DOHH2 (cell line): ENCODE results near the gene ATP6V0A1.

Source experiments
- H3F3A ChIP-seq: fragments of 200-600 bp; sonication (generic), shearing (Covaris generic); 2 replicates; pipeline ENCODE4 v1.6.0; 2016; ENCODE audit warnings: antibody characterized with exemption, mild to moderate bottlenecking; ENCODE audit not compliant: control insufficient read depth, insufficient read depth
- H3K27ac ChIP-seq: fragments of 200-600 bp; sonication (generic); 2 replicates; pipeline ENCODE4 v1.5.1; 2014; ENCODE audit warnings: low read depth, mild to moderate bottlenecking, low read length, moderate library complexity
- H3K27me3 ChIP-seq: fragments of 200-600 bp; sonication (generic); 2 replicates; pipeline ENCODE4 v1.6.1; 2014; ENCODE audit warnings: mild to moderate bottlenecking, low read length, mixed read lengths; ENCODE audit not compliant: control insufficient read depth
- H3K36me3 ChIP-seq: fragments of 200-600 bp; sonication (generic); 2 replicates; pipeline ENCODE4 v1.6.1; 2014; ENCODE audit warnings: mild to moderate bottlenecking, low read length, moderate library complexity, mixed read lengths; ENCODE audit not compliant: control insufficient read depth
- H3K4me1 ChIP-seq: fragments of 200-600 bp; sonication (generic); 2 replicates; pipeline ENCODE4 v1.6.1; 2014; ENCODE audit warnings: mild to moderate bottlenecking, low read length, mixed read lengths; ENCODE audit not compliant: control insufficient read depth
- H3K4me2 ChIP-seq: fragments of 200-600 bp; sonication (generic); 2 replicates; pipeline ENCODE4 v1.6.0; 2014; ENCODE audit warnings: mild to moderate bottlenecking, low read length, moderate library complexity
- H3K4me3 ChIP-seq: fragments of 200-600 bp; sonication (generic); 2 replicates; pipeline ENCODE4 v1.5.1; 2014; ENCODE audit warnings: mild to moderate bottlenecking, low read length, mixed read lengths
- H3K79me2 ChIP-seq: fragments of 200-600 bp; sonication (generic); 2 replicates; pipeline ENCODE4 v1.6.1; 2014; ENCODE audit warnings: mild to moderate bottlenecking, low read length, mixed read lengths; ENCODE audit not compliant: control insufficient read depth
- H3K9me2 ChIP-seq: fragments of 200-600 bp; sonication (generic); replicated peaks from 2 replicates; pipeline ENCODE4 v1.6.1; 2014; ENCODE audit warnings: mild to moderate bottlenecking, low read length, mixed read lengths; ENCODE audit not compliant: control insufficient read depth
- H3K9me3 ChIP-seq: fragments of 200-600 bp; sonication (generic); 2 replicates; pipeline ENCODE4 v1.6.1; 2014; ENCODE audit warnings: antibody characterized with exemption, low read length, mixed read lengths; ENCODE audit not compliant: control insufficient read depth, insufficient read depth
- H4K20me1 ChIP-seq: fragments of 200-600 bp; sonication (generic); 2 replicates; pipeline ENCODE4 v1.6.0; 2014; ENCODE audit warnings: low read depth, mild to moderate bottlenecking, antibody characterized with exemption, low read length, moderate library complexity; ENCODE audit not compliant: control insufficient read depth, insufficient read depth
- CTCF ChIP-seq: fragments of 200-600 bp; sonication (generic); IDR thresholded peaks from one replicate; pipeline ENCODE4 v1.5.1; 2014; ENCODE audit warnings: antibody characterized with exemption, mild to moderate bottlenecking, low read depth, low read length; ENCODE audit not compliant: poor library complexity, severe bottlenecking
- EZH2phosphoT487 ChIP-seq: fragments of 200-600 bp; sonication (generic); IDR thresholded peaks from 2 replicates; pipeline ENCODE4 v1.6.1; 2017; ENCODE audit warnings: borderline replicate concordance, mild to moderate bottlenecking, antibody characterized with exemption, low read length, moderate library complexity, mixed read lengths

The ATP6V0A1 gene

GRCh38 chr17:42522798-42523278, 64.2 kb downstream of the ATP6V0A1 start:
- no peaks in the 10 kb centered on the region for H4K20me1 ChIP-seq
- no peaks in the 10 kb centered on the region for H3K9me3 ChIP-seq
- H3F3A ChIP-seq = no peaks in the 10 kb centered on the region
- H3K4me1 ChIP-seq = no peaks in the 10 kb centered on the region
- no peaks in the 10 kb centered on the region for H3K36me3 ChIP-seq
- H3K4me2 ChIP-seq = no peak overlapping the region
- H3K27me3 ChIP-seq = peaks cover 32% of the 10 kb centered on the region
- no peaks in the 10 kb centered on the region for H3K79me2 ChIP-seq
- no peak overlapping the region for H3K4me3 ChIP-seq
- no peak for TF ChIP-seq CTCF
- TF ChIP-seq EZH2phosphoT487 = no peak
- H3K27ac ChIP-seq = no peak overlapping the region
- H3K9me2 ChIP-seq = no peaks in the 10 kb centered on the region

GRCh38 chr17:42525221-42525620, 66.5 kb downstream of the ATP6V0A1 start:
- H3K9me2 ChIP-seq = no peaks in the 10 kb centered on the region
- H3K27ac ChIP-seq = no peak overlapping the region
- TF ChIP-seq EZH2phosphoT487 = no peak
- TF ChIP-seq CTCF = no peak

GRCh38 chr17:42526031-42526444, 67.4 kb downstream of the ATP6V0A1 start:
- Histone ChIP-seq H3F3A (peaks cover 9% of the 10 kb centered on the region), H3K36me3 (no peaks in the 10 kb centered on the region), H3K4me3 (no peak overlapping the region), H3K27me3 (peaks cover 7% of the 10 kb centered on the region; the same call in 1 of the 2 replicates), H3K9me3 (no peaks in the 10 kb centered on the region), H3K9me2 (no peaks in the 10 kb centered on the region), H3K4me2 (no peak overlapping the region), H4K20me1 (no peaks in the 10 kb centered on the region), H3K4me1 (peaks cover 13% of the 10 kb centered on the region), H3K27ac (no peak overlapping the region), H3K79me2 (no peaks in the 10 kb centered on the region)
- TF ChIP-seq EZH2phosphoT487 (no peak), CTCF (no peak)

More at GRCh38 chr17:42525221-42525620, 66.5 kb downstream of the ATP6V0A1 start:
- Histone ChIP-seq H3K9me3 (no peaks in the 10 kb centered on the region), H4K20me1 (no peaks in the 10 kb centered on the region), H3K27me3 (peaks cover 9% of the 10 kb centered on the region; the same call in 1 of the 2 replicates), H3K36me3 (no peaks in the 10 kb centered on the region), H3K4me1 (peaks cover 5% of the 10 kb centered on the region), H3F3A (peaks cover 2% of the 10 kb centered on the region; the same call in 1 of the 2 replicates), H3K79me2 (no peaks in the 10 kb centered on the region), H3K4me2 (no peak overlapping the region), H3K4me3 (no peak overlapping the region)

GRCh38 chr17:42527932-42528331, 69.3 kb downstream of the ATP6V0A1 start:
- Histone ChIP-seq H4K20me1 (no peaks in the 10 kb centered on the region), H3K27me3 (peaks cover 7% of the 10 kb centered on the region; the same call in 1 of the 2 replicates), H3K36me3 (no peaks in the 10 kb centered on the region), H3F3A (peaks cover 17% of the 10 kb centered on the region), H3K9me3 (no peaks in the 10 kb centered on the region), H3K4me3 (no peak overlapping the region), H3K9me2 (no peaks in the 10 kb centered on the region), H3K79me2 (no peaks in the 10 kb centered on the region), H3K27ac (no peak overlapping the region), H3K4me1 (peaks cover 23% of the 10 kb centered on the region), H3K4me2 (no peak overlapping the region)
- TF ChIP-seq EZH2phosphoT487 (no peak), CTCF (no peak)
